Transverse colon (tissue), 3 donors: ENCODE results near the gene LAMA3.

Source experiments
- EP300 ChIP-seq: sonication (generic); formaldehyde crosslinking; IDR thresholded peaks from one replicate; pipeline ENCODE4 v1.6.1; 2017; ENCODE audit warnings: antibody characterized with exemption, low read depth
- POLR2A ChIP-seq: fragments of 450-650 bp; IDR thresholded peaks from one replicate; pipeline ENCODE4 v1.6.1; 2016; ENCODE audit warnings: antibody characterized with exemption, mild to moderate bottlenecking, moderate library complexity
- TF ChIP-seq, protein P1 (sequence below), 5 experiments: fragments of 200-600 bp in 3 of 5; fragments of 450-650 bp in 2 of 5; sonication (generic) in 3 of 5; IDR thresholded peaks; 1 replicate in 2 of 5; 2 replicates in 3 of 5; pipeline ENCODE4 v1.5.1; 2016 to 2017; ENCODE audit warnings: antibody characterized with exemption in 5 of 5, inconsistent platforms in 3 of 5, mild to moderate bottlenecking in 2 of 5, moderate library complexity in 1 of 5

DNA sequence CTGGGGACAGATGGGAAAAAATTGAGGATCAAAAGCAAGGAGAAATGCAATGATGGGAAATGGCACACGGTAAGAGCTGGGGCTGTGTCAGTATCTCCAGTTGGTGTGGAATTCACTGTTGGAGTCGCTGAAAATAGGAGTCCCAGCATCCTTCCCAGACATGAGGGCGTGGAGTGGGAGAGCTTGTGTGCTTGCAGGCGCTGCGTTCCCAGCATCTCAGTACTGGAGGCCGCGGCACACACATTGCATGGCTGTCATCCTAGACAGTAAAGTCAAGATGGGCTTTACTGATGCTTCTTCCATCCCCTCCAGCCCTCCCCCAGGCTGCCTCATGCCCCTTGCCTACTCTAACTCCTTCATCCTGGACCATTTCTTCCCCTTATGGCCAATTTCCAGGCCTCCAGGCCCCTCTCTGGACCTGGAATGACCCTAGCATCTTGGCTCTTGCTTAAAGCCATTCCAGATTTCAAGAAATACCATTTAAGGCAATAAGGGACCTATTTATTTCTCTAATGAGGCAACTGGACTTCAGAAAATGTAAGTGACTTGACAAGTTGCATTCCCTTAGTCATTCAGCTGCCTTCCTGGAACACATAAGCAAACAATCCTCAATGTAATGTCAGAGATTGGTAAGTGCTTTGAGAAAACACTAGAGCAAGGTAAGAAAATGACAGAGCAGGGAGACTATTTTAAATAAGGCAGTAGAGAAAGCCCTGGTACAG lies 254.8 kb downstream of the LAMA3 start:
- TF ChIP-seq POLR2A (no peak), EP300 (no peak)
- TF ChIP-seq, protein P1, sequence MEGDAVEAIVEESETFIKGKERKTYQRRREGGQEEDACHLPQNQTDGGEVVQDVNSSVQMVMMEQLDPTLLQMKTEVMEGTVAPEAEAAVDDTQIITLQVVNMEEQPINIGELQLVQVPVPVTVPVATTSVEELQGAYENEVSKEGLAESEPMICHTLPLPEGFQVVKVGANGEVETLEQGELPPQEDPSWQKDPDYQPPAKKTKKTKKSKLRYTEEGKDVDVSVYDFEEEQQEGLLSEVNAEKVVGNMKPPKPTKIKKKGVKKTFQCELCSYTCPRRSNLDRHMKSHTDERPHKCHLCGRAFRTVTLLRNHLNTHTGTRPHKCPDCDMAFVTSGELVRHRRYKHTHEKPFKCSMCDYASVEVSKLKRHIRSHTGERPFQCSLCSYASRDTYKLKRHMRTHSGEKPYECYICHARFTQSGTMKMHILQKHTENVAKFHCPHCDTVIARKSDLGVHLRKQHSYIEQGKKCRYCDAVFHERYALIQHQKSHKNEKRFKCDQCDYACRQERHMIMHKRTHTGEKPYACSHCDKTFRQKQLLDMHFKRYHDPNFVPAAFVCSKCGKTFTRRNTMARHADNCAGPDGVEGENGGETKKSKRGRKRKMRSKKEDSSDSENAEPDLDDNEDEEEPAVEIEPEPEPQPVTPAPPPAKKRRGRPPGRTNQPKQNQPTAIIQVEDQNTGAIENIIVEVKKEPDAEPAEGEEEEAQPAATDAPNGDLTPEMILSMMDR (IDR thresholded peaks at IDR 0.05) = no peak
